Uterus (tissue), 4 donors: Measurements from ENCODE around the gene CSNK2A2. TPM values are rescaled to one million over a fixed set of nuclear protein-coding genes. Genes with fewer than 3 reads are reported as not detected.

ENCODE experiments used
- DNase-seq, 2 donors: peaks; one replicate each; pipeline ENCODE4 v3.0.0-alpha.2; 2019 to 2020
- H3K27ac ChIP-seq, 2 donors: fragments of 200-600 bp; sonication (generic); 1 replicate in 1 of 2; 2 replicates in 1 of 2; pipeline ENCODE4 v1.5.1; 2016 to 2018
- H3K27me3 ChIP-seq, 2 donors: fragments of 200-600 bp; sonication (generic); one replicate each; pipeline ENCODE4 v1.5.1; 2018 to 2019; ENCODE audit warnings: control low read depth in 1 of 2
- H3K36me3 ChIP-seq, 2 donors: fragments of 200-600 bp; sonication (generic); one replicate each; pipeline ENCODE4 v1.5.1; 2019; ENCODE audit warnings: control low read depth in 1 of 2
- H3K4me1 ChIP-seq, 2 donors: fragments of 200-600 bp; sonication (generic); one replicate each; pipeline ENCODE4 v1.5.1; 2018 to 2019; ENCODE audit warnings: control low read depth in 1 of 2
- H3K4me3 ChIP-seq, 2 donors: fragments of 200-600 bp; sonication (generic); 1 replicate in 1 of 2; 2 replicates in 1 of 2; pipeline ENCODE4 v1.5.1; 2018 to 2019; ENCODE audit warnings: mild to moderate bottlenecking in 1 of 2
- H3K9me3 ChIP-seq, 2 donors: fragments of 200-600 bp; sonication (generic); one replicate each; pipeline ENCODE4 v1.5.1; 2019; ENCODE audit warnings: control low read depth in 1 of 2
- CTCF ChIP-seq, 4 experiments: fragments of 200-600 bp in 2 of 4; fragments of 450-650 bp in 2 of 4; sonication (generic) in 2 of 4; IDR thresholded peaks; one replicate each; pipeline ENCODE4 v1.5.1; 2016 to 2019; ENCODE audit warnings: antibody characterized with exemption in 4 of 4, mild to moderate bottlenecking in 2 of 4, moderate library complexity in 1 of 4
- POLR2A ChIP-seq, 2 donors: fragments of 450-650 bp; IDR thresholded peaks; one replicate each; pipeline ENCODE4 v1.6.1; 2016; ENCODE audit warnings: antibody characterized with exemption in 2 of 2, mild to moderate bottlenecking in 1 of 2, moderate library complexity in 1 of 2
- intact Hi-C: fragments of 100-400 bp; cut with DNase I; formaldehyde crosslinking; loops from one replicate; pipeline ENCODE4 v1.15.1; 2023; ENCODE audit warnings: low total_unique reads
- total RNA-seq, 4 donors: library from RNA; depleted of rRNA in 3 of 4; stranded (reverse); fragments of >200 nt in 3 of 4; gene quantifications; one replicate each; pipeline versions ENCODE4 v1.1.0 to v1.2.4, GENCODE V29; 2014 to 2023
- donor health status: DM: yes; HTN: yes; CAD: no.

CSNK2A2 gene
- total RNA-seq, 4 donors from 2014 or later: 28.1 to 62.5 (median 45.9) TPM

- H3K4me3 ChIP-seq: no peak overlapping the region
- H3K27me3 ChIP-seq: no peaks in the 10 kb centered on the region
- H3K36me3 ChIP-seq: no peaks in the 10 kb centered on the region
- DNase-seq: no peak
- intact Hi-C loops: no loop called here
- H3K9me3 ChIP-seq: no peaks in the 10 kb centered on the region
- H3K4me1 ChIP-seq: no peaks in the 10 kb centered on the region
- TF ChIP-seq CTCF (IDR thresholded peaks at IDR 0.05): no peak
- TF ChIP-seq POLR2A (IDR thresholded peaks at IDR 0.05): no peak
- H3K27ac ChIP-seq: no peak overlapping the region
Measured at GRCh38 chr16:58211245-58211644, 13.3 kb upstream of the CSNK2A2 start.

GRCh38 chr16:58205276-58206036 is 7.5 kb upstream of the CSNK2A2 start:
- Histone ChIP-seq H3K4me1 (no peaks in the 10 kb centered on the region), H3K36me3 (no peaks in the 10 kb centered on the region), H3K27ac (no peak overlapping the region), H3K27me3 (no peaks in the 10 kb centered on the region), H3K4me3 (no peak overlapping the region), H3K9me3 (no peaks in the 10 kb centered on the region)
- intact Hi-C loops: no loop called here
- TF ChIP-seq CTCF (IDR thresholded peaks at IDR 0.05) (no peak), POLR2A (IDR thresholded peaks at IDR 0.05) (no peak)
- DNase-seq: no peak

- intact Hi-C loops: no loop called here
- no peak overlapping the region for H3K27ac ChIP-seq
- H3K36me3 ChIP-seq: no peaks in the 10 kb centered on the region
- no peaks in the 10 kb centered on the region for H3K9me3 ChIP-seq
- H3K4me3 ChIP-seq: no peak overlapping the region
- H3K4me1 ChIP-seq: no peaks in the 10 kb centered on the region
- no peak for DNase-seq
- no peaks in the 10 kb centered on the region for H3K27me3 ChIP-seq
- no peak for TF ChIP-seq CTCF (IDR thresholded peaks at IDR 0.05)
- TF ChIP-seq POLR2A (IDR thresholded peaks at IDR 0.05): no peak
Measured at GRCh38 chr16:58201163-58201562, 3.3 kb upstream of the CSNK2A2 start.

GRCh38 chr16:58200004-58200797 is 2.3 kb upstream of the CSNK2A2 start:
- H3K4me1 ChIP-seq: no peaks in the 10 kb centered on the region
- DNase-seq: no peak

More at GRCh38 chr16:58200004-58200797, 2.3 kb upstream of the CSNK2A2 start:
- intact Hi-C loops: no loop called here
- no peak for TF ChIP-seq POLR2A (IDR thresholded peaks at IDR 0.05)
- no peak for TF ChIP-seq CTCF (IDR thresholded peaks at IDR 0.05)
- H3K4me3 ChIP-seq: no peak overlapping the region
- H3K27ac ChIP-seq: no peak overlapping the region
- H3K27me3 ChIP-seq: no peaks in the 10 kb centered on the region
- H3K9me3 ChIP-seq: no peaks in the 10 kb centered on the region
- H3K36me3 ChIP-seq: no peaks in the 10 kb centered on the region
